GM23248 (cell line): ENCODE data around the gene SMG5. TPM values are rescaled to one million over a fixed set of nuclear protein-coding genes. Genes with fewer than 3 reads are reported as not detected.
"Not testable (repeated sequence)": the region's sequence is repeated elsewhere in the genome, so short reads cannot be mapped to it uniquely, and the experiment has no call there.

Source experiments
- DNase-seq: peaks from one replicate; pipeline ENCODE4 v3.0.0-alpha.2; 2015
- H2AFZ ChIP-seq: fragments of 200-600 bp; sonication (generic); 2 replicates; pipeline ENCODE4 v1.6.1; 2016; ENCODE audit warnings: antibody characterized with exemption
- H3F3A ChIP-seq: fragments of 200-600 bp; sonication (generic); 2 replicates; pipeline ENCODE4 v1.6.1; 2016; ENCODE audit warnings: mild to moderate bottlenecking, antibody characterized with exemption, mixed run types; ENCODE audit not compliant: insufficient read depth
- H3K27ac ChIP-seq: fragments of 200-600 bp; sonication (generic); 2 replicates; pipeline ENCODE4 v1.5.1; 2016; ENCODE audit warnings: mild to moderate bottlenecking
- H3K27me3 ChIP-seq: fragments of 200-600 bp; sonication (generic); replicated peaks from 2 replicates; pipeline ENCODE4 v1.6.1; 2016; ENCODE audit warnings: mild to moderate bottlenecking; ENCODE audit not compliant: insufficient read depth
- H3K36me3 ChIP-seq: fragments of 200-600 bp; sonication (generic); 2 replicates; pipeline ENCODE4 v1.6.1; 2016; ENCODE audit warnings: low read depth, mild to moderate bottlenecking
- H3K4me1 ChIP-seq: fragments of 200-600 bp; sonication (generic); 2 replicates; pipeline ENCODE4 v1.6.1; 2016; ENCODE audit warnings: mild to moderate bottlenecking; ENCODE audit not compliant: insufficient read depth
- H3K4me2 ChIP-seq: fragments of 200-600 bp; sonication (generic); one replicate; pipeline ENCODE4 v1.6.1; 2016; ENCODE audit warnings: mild to moderate bottlenecking; ENCODE audit not compliant: unreplicated experiment
- H3K4me3 ChIP-seq: fragments of 200-600 bp; sonication (generic); 2 replicates; pipeline ENCODE4 v1.5.1; 2016; ENCODE audit warnings: mild to moderate bottlenecking
- H3K79me2 ChIP-seq: fragments of 200-600 bp; sonication (generic); 2 replicates; pipeline ENCODE4 v1.6.1; 2016; ENCODE audit warnings: mild to moderate bottlenecking; ENCODE audit not compliant: insufficient read depth
- H3K9ac ChIP-seq: fragments of 200-600 bp; sonication (generic); 2 replicates; pipeline ENCODE4 v1.6.1; 2016; ENCODE audit warnings: mild to moderate bottlenecking
- H3K9me2 ChIP-seq: fragments of 200-600 bp; sonication (generic); 2 replicates; pipeline ENCODE4 v1.6.1; 2016; ENCODE audit warnings: mixed run types, mild to moderate bottlenecking, moderate library complexity; ENCODE audit not compliant: insufficient read depth
- H3K9me3 ChIP-seq: fragments of 200-600 bp; sonication (generic); one replicate; pipeline ENCODE4 v1.6.1; 2017; ENCODE audit warnings: low read depth
- H4K20me1 ChIP-seq: fragments of 200-600 bp; sonication (generic); 2 replicates; pipeline ENCODE4 v1.6.0; 2016; ENCODE audit not compliant: insufficient read depth
- EZH2 ChIP-seq: fragments of 200-600 bp; sonication (generic); IDR thresholded peaks from 2 replicates; pipeline ENCODE4 v1.6.1; 2018; ENCODE audit warnings: antibody characterized with exemption, mild to moderate bottlenecking; ENCODE audit not compliant: insufficient read depth, poor library complexity, severe bottlenecking
- EZH2phosphoT487 ChIP-seq: fragments of 200-600 bp; sonication (generic); IDR thresholded peaks from 2 replicates; pipeline ENCODE4 v1.6.1; 2018; ENCODE audit warnings: antibody characterized with exemption, moderate library complexity, mild to moderate bottlenecking, low read depth; ENCODE audit not compliant: insufficient read depth
- WGBS, 2 experiments: methylation state at CpG; one replicate each; pipeline ENCODE4 v1.1.6; 2015 to 2017; ENCODE audit warnings: low lambda C conversion rate in 2 of 2, low coverage in 1 of 2; ENCODE audit errors: missing lambda C conversion rate in 2 of 2; 5-methylcytosine and 5-hydroxymethylcytosine counted together
- in situ Hi-C: fragments of 300-500 bp; cut with MboI; formaldehyde crosslinking; loops from 2 replicates; pipeline ENCODE4 v1.15.0; 2020
- polyA plus RNA-seq: library from polyadenylated mRNA; unstranded; fragments of >200 nt; fragmentation: Nextera tagmentation; extraction: Ambion mirVana; gene quantifications from 2 replicates; pipeline ENCODE4 v1.2.1, GENCODE V29; 2016
- total RNA-seq: library from RNA; depleted of rRNA; stranded (reverse); fragments of >200 nt; shearing (Covaris generic); gene quantifications from 2 replicates; pipeline ENCODE4 v1.2.3, GENCODE V29; 2014; rRNA removed

Gene SMG5, protein sequence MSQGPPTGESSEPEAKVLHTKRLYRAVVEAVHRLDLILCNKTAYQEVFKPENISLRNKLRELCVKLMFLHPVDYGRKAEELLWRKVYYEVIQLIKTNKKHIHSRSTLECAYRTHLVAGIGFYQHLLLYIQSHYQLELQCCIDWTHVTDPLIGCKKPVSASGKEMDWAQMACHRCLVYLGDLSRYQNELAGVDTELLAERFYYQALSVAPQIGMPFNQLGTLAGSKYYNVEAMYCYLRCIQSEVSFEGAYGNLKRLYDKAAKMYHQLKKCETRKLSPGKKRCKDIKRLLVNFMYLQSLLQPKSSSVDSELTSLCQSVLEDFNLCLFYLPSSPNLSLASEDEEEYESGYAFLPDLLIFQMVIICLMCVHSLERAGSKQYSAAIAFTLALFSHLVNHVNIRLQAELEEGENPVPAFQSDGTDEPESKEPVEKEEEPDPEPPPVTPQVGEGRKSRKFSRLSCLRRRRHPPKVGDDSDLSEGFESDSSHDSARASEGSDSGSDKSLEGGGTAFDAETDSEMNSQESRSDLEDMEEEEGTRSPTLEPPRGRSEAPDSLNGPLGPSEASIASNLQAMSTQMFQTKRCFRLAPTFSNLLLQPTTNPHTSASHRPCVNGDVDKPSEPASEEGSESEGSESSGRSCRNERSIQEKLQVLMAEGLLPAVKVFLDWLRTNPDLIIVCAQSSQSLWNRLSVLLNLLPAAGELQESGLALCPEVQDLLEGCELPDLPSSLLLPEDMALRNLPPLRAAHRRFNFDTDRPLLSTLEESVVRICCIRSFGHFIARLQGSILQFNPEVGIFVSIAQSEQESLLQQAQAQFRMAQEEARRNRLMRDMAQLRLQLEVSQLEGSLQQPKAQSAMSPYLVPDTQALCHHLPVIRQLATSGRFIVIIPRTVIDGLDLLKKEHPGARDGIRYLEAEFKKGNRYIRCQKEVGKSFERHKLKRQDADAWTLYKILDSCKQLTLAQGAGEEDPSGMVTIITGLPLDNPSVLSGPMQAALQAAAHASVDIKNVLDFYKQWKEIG
- total RNA-seq (60.0 and 68.2 TPM in 2 replicates), polyA plus RNA-seq (30.7 and 32.2 TPM in 2 replicates)

DNA sequence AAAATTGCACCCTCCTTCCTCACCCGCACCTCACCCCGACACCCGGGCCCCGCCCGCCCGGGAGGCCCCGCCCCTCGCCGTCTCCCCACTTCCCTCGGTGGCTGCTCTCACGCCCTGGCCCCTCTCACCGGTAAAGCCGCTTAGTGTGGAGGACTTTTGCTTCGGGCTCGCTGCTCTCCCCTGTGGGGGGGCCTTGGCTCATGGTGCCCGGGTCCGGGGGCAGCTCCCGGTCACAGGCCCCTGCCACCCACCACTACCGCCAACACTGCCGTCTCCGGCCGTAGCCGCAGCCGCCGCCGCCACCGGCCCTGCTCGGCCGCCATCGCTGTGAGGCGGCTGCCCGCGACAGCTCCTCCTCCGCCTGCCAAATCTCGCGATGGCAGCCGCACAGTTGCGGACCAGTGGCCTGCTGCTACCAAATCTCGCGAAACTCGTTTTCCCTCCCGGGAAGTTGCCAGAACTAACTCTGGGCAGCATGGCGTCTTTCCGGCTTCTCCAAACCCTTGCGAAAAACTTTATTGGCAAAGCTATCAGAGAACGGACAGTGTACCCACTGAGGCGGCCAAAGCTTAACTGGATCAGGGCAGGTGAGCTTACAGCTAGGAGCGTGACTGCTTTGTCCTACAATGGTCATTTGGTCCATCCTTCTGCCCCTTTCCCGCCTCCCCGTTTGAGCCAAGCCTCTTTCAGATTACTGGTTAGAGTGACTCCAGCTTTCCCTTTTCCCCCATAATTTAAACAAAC, at the start of gene SMG5:
SMG5 (minus strand) TSS at position 347 of the 744 bp plus-strand sequence; CDS start at position 202, 145 bp downstream.
- Histone ChIP-seq H3K9me3 (no peaks in the 10 kb centered on the region), H3K4me3 (peak within 1 kb of the TSS; percentile 94), H3F3A (peaks cover 30% of the 10 kb centered on the region), H3K27me3 (no peaks in the 10 kb centered on the region), H3K9ac (peak within 1 kb of the TSS; percentile 93), H2AFZ (peak within 1 kb of the TSS; percentile 88), H3K4me2 (peak within 1 kb of the TSS; percentile 89), H3K36me3 (peaks cover 4% of the 10 kb centered on the region; the same call in 1 of the 2 replicates), H4K20me1 (peaks cover 4% of the 10 kb centered on the region; the same call in 1 of the 2 replicates), H3K9me2 (no peaks in the 10 kb centered on the region), H3K79me2 (peaks cover 57% of the 10 kb centered on the region), H3K4me1 (peaks cover 32% of the 10 kb centered on the region), H3K27ac (peak within 1 kb of the TSS; percentile 80)
- WGBS, 2 experiments = 1% methylated on average over 49 to 50 of the region's 50 CpGs
- no peak for TF ChIP-seq EZH2phosphoT487
- in situ Hi-C loops = no loop called here
- peak; percentile 99 for DNase-seq

DNA sequence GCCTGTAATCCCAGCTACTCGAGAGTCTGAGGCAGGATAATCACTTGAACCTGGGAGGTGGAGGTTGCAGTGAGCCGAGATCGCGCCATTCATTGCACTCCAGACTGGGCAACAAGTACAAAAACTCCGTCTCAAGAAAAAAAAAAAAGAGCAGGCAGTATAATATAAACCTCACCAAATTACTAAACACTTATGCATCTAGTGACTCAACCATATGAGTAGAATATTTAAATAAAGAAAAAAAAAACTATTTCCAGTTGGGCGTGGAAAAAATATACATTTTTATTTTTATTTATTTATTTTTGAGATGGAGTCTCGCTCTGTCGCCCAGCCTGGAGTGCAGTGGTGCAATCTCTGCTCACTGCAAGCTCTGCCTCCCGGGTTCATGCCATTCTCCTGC, 40.6 kb upstream of the SMG5 start:
- DNase-seq = peak; percentile 60
- H3K79me2 ChIP-seq = peaks cover 44% of the 10 kb centered on the region
- H2AFZ ChIP-seq, in situ Hi-C loops, H3K4me2 ChIP-seq, H3K27ac ChIP-seq, H3K9me3 ChIP-seq, H3K4me1 ChIP-seq, H3K9ac ChIP-seq, H4K20me1 ChIP-seq, H3K4me3 ChIP-seq, H3K9me2 ChIP-seq, H3K27me3 ChIP-seq: not testable (repeated sequence)
- H3K36me3 ChIP-seq = peaks cover 53% of the 10 kb centered on the region
- WGBS, 2 experiments = 72% methylated on average over 9 of the region's 9 CpGs
- H3F3A ChIP-seq = peaks cover 42% of the 10 kb centered on the region

DNA sequence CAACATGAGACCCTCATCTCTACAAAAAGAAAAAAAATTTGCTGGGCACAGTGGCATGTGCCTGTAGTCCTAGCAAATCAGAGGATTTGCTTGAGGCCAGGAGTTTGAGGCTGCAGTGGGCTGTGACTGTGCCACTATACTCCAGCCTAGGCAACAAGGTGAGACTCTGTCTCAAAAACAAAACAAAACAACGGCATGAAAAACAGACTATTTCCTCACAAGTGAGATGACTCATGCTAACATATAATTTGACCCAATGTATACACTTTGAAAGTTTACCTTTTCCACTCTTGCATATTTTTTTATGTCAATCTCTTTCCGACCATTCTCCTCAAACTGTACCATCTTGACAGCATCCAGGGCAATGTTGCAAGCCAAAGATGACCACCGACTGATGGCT, 37.9 kb upstream of the SMG5 start:
- no peak for DNase-seq
- H3K9ac ChIP-seq = no peak overlapping the region
- peaks cover 74% of the 10 kb centered on the region for H3K36me3 ChIP-seq

DNA sequence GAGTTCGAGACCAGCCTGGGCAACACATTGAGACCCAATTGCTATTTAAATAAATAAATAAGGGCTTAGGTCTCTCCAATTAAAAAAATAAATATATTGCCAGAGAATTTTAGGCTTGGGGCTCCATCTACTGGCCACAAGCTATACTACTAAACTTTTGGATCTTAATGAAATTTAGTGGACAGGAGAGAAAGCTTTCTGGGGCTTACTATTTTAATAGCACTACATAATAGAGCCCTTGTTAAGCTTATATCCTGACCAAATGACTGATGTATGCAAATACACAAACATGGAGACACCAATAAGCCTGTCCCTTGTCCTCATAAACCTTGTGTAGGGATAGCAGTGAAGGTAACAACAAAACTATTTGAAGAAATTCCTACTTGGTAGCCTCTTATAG, 37.0 kb upstream of the SMG5 start:
- 73 to 74% methylated on average over 1 of the region's 1 CpG for WGBS, 2 experiments
- DNase-seq = peak; percentile 49
- H3K27me3 ChIP-seq = no peaks in the 10 kb centered on the region
- no peak overlapping the region for H3K4me2 ChIP-seq
- no peaks in the 10 kb centered on the region for H4K20me1 ChIP-seq
- H3K9me2 ChIP-seq = no peaks in the 10 kb centered on the region
- H3K4me1 ChIP-seq = no peaks in the 10 kb centered on the region
- no peak overlapping the region for H3K27ac ChIP-seq
- H3K36me3 ChIP-seq = peaks cover 82% of the 10 kb centered on the region
- no peak overlapping the region for H2AFZ ChIP-seq
- H3K79me2 ChIP-seq = peaks cover 52% of the 10 kb centered on the region
- H3F3A ChIP-seq = peaks cover 39% of the 10 kb centered on the region
- no peaks in the 10 kb centered on the region for H3K9me3 ChIP-seq
- in situ Hi-C loops = no loop called here
- no peak overlapping the region for H3K9ac ChIP-seq
- TF ChIP-seq EZH2phosphoT487 (no peak), EZH2 (no peak)
- no peak overlapping the region for H3K4me3 ChIP-seq

More for the DNA sequence above, 37.9 kb upstream of the SMG5 start:
- Histone ChIP-seq H3K4me3 (no peak overlapping the region), H3F3A (peaks cover 42% of the 10 kb centered on the region), H3K4me2 (no peak overlapping the region), H3K79me2 (peaks cover 52% of the 10 kb centered on the region), H3K9me3 (no peaks in the 10 kb centered on the region), H4K20me1 (no peaks in the 10 kb centered on the region), H2AFZ (no peak overlapping the region), H3K4me1 (no peaks in the 10 kb centered on the region), H3K27me3 (no peaks in the 10 kb centered on the region), H3K9me2 (no peaks in the 10 kb centered on the region), H3K27ac (no peak overlapping the region)
- WGBS, 2 experiments = 74 to 75% methylated on average over 3 of the region's 3 CpGs
- in situ Hi-C loops = no loop called here
- no peak for TF ChIP-seq EZH2phosphoT487
- TF ChIP-seq EZH2 = no peak
